Astrocyte (in vitro differentiated cells and primary cell): ENCODE data around the gene ADAMTSL5. TPM values are rescaled to one million over a fixed set of nuclear protein-coding genes. Genes with fewer than 3 reads are reported as not detected.

Experiments used
- DNase-seq: peaks from one replicate; pipeline ENCODE4 v3.0.0-alpha.2; 2010; ENCODE audit warnings: low read depth
- FAIRE-seq: peaks from 2 replicates; lab custom pipeline; 2011; peaks lifted over from hg19 to GRCh38; lab: Jason Lieb, UNC
- H2AFZ ChIP-seq: 2 replicates; pipeline ENCODE4 v1.6.0; 2012; ENCODE audit warnings: low read depth, low read length, inconsistent platforms
- H3K27ac ChIP-seq: 2 replicates; pipeline ENCODE4 v1.5.1; 2011; ENCODE audit warnings: low read depth, low read length, inconsistent platforms
- H3K27me3 ChIP-seq: 2 replicates; pipeline ENCODE4 v1.6.0; 2011; ENCODE audit warnings: low read length, inconsistent platforms; ENCODE audit not compliant: insufficient read depth
- H3K36me3 ChIP-seq: 2 replicates; pipeline ENCODE4 v1.5.1; 2011; ENCODE audit warnings: low read length, inconsistent platforms; ENCODE audit not compliant: insufficient read depth
- H3K4me1 ChIP-seq: 2 replicates; pipeline ENCODE4 v1.5.1; 2011; ENCODE audit warnings: low read length, inconsistent platforms; ENCODE audit not compliant: insufficient read depth
- H3K4me2 ChIP-seq: 2 replicates; pipeline ENCODE4 v1.6.0; 2012; ENCODE audit warnings: low read length, inconsistent platforms
- H3K4me3 ChIP-seq: 2 replicates; pipeline ENCODE4 v1.5.1; 2011; ENCODE audit warnings: low read depth, mild to moderate bottlenecking, low read length, inconsistent platforms; ENCODE audit not compliant: insufficient read depth
- H3K79me2 ChIP-seq: 2 replicates; pipeline ENCODE4 v1.6.0; 2012; ENCODE audit warnings: mild to moderate bottlenecking, low read length, inconsistent platforms; ENCODE audit not compliant: insufficient read depth
- H3K9ac ChIP-seq: 2 replicates; pipeline ENCODE4 v1.6.0; 2012; ENCODE audit warnings: mild to moderate bottlenecking, low read length, inconsistent platforms
- H3K9me3 ChIP-seq: 2 replicates; pipeline ENCODE4 v1.5.1; 2012; ENCODE audit warnings: low read depth, mild to moderate bottlenecking, low read length, inconsistent platforms; ENCODE audit not compliant: insufficient read depth
- H4K20me1 ChIP-seq: 2 replicates; pipeline ENCODE4 v1.6.0; 2012; ENCODE audit warnings: low read length, inconsistent platforms; ENCODE audit not compliant: insufficient read depth
- H3K27ac Mint-ChIP-seq: one replicate; pipeline ENCODE4 v1.8.0; 2021; ENCODE audit warnings: mild to moderate bottlenecking, mixed read lengths; ENCODE audit not compliant: unreplicated experiment
- H3K27me3 Mint-ChIP-seq: one replicate; pipeline ENCODE4 v1.8.0; 2021; ENCODE audit warnings: low read depth, mixed read lengths; ENCODE audit not compliant: unreplicated experiment
- H3K36me3 Mint-ChIP-seq: one replicate; pipeline ENCODE4 v1.8.0; 2021; ENCODE audit warnings: low read depth, mixed read lengths; ENCODE audit not compliant: unreplicated experiment
- H3K4me1 Mint-ChIP-seq: one replicate; pipeline ENCODE4 v1.8.0; 2021; ENCODE audit warnings: low read depth, mixed read lengths; ENCODE audit not compliant: unreplicated experiment
- H3K4me3 Mint-ChIP-seq: one replicate; pipeline ENCODE4 v1.8.0; 2021; ENCODE audit warnings: mild to moderate bottlenecking, moderate library complexity, mixed read lengths; ENCODE audit not compliant: unreplicated experiment
- H3K9me3 Mint-ChIP-seq: one replicate; pipeline ENCODE4 v1.8.0; 2021; ENCODE audit warnings: mild to moderate bottlenecking, mixed read lengths; ENCODE audit not compliant: unreplicated experiment
- EZH2 ChIP-seq: IDR thresholded peaks from 2 replicates; pipeline ENCODE4 v1.6.1; 2012; ENCODE audit warnings: mild to moderate bottlenecking, low read length, inconsistent platforms; ENCODE audit not compliant: insufficient read depth
- total RNA-seq: library from RNA; stranded (reverse); gene quantifications from 2 replicates; pipeline ENCODE4 v1.2.1, GENCODE V29; 2021
- TF ChIP-seq, protein P1 (sequence below): IDR thresholded peaks from 2 replicates; pipeline ENCODE4 v1.5.1; 2011; ENCODE audit warnings: low read depth, mild to moderate bottlenecking, inconsistent platforms, low read length, moderate library complexity; ENCODE audit not compliant: insufficient read depth

ADAMTSL5 gene
- total RNA-seq, 1 donor from 2014 or later, result 5.5 TPM

DNA sequence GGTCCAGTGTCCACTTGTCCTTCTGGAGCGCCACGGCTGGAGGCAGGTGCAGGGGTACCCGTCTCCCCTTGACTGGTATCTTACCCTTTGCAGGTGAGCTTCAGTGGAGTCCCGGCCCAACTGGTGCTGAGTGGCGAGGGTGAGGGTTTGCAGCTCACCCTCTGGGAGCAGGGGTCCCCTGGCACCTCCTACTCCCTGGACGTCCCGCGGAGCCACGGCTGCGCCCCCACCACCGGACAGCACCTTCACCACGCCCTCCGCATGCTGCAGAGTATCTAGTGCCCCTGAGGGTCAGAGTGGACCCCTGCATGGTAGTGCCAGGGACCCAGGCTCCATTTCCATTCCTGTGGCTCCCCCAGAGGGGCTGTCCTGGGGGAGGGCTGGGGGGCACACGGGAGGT is 22.2 kb upstream of the ADAMTSL5 start:
- TF ChIP-seq EZH2, result no peak
- TF ChIP-seq, protein P1, sequence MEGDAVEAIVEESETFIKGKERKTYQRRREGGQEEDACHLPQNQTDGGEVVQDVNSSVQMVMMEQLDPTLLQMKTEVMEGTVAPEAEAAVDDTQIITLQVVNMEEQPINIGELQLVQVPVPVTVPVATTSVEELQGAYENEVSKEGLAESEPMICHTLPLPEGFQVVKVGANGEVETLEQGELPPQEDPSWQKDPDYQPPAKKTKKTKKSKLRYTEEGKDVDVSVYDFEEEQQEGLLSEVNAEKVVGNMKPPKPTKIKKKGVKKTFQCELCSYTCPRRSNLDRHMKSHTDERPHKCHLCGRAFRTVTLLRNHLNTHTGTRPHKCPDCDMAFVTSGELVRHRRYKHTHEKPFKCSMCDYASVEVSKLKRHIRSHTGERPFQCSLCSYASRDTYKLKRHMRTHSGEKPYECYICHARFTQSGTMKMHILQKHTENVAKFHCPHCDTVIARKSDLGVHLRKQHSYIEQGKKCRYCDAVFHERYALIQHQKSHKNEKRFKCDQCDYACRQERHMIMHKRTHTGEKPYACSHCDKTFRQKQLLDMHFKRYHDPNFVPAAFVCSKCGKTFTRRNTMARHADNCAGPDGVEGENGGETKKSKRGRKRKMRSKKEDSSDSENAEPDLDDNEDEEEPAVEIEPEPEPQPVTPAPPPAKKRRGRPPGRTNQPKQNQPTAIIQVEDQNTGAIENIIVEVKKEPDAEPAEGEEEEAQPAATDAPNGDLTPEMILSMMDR, result no peak
- Histone ChIP-seq H3K4me1 (no peaks in the 10 kb centered on the region), H3K4me3 (no peak overlapping the region), H3K9me3 (peaks cover 2% of the 10 kb centered on the region), H3K9ac (no peak overlapping the region), H4K20me1 (no peaks in the 10 kb centered on the region), H3K4me2 (no peak overlapping the region), H3K27ac (no peak overlapping the region), H2AFZ (no peak overlapping the region), H3K79me2 (no peaks in the 10 kb centered on the region), H3K27me3 (no peaks in the 10 kb centered on the region), H3K36me3 (no peaks in the 10 kb centered on the region)
- no peak overlapping the region for H3K27ac Mint-ChIP-seq
- H3K4me3 Mint-ChIP-seq, result no peak overlapping the region
- DNase-seq (no peak), FAIRE-seq (no peak)
- peaks cover 12% of the 10 kb centered on the region for H3K27me3 Mint-ChIP-seq
- H3K4me1 Mint-ChIP-seq, result no peaks in the 10 kb centered on the region
- H3K36me3 Mint-ChIP-seq, result peaks cover 1% of the 10 kb centered on the region
- no peaks in the 10 kb centered on the region for H3K9me3 Mint-ChIP-seq

DNA sequence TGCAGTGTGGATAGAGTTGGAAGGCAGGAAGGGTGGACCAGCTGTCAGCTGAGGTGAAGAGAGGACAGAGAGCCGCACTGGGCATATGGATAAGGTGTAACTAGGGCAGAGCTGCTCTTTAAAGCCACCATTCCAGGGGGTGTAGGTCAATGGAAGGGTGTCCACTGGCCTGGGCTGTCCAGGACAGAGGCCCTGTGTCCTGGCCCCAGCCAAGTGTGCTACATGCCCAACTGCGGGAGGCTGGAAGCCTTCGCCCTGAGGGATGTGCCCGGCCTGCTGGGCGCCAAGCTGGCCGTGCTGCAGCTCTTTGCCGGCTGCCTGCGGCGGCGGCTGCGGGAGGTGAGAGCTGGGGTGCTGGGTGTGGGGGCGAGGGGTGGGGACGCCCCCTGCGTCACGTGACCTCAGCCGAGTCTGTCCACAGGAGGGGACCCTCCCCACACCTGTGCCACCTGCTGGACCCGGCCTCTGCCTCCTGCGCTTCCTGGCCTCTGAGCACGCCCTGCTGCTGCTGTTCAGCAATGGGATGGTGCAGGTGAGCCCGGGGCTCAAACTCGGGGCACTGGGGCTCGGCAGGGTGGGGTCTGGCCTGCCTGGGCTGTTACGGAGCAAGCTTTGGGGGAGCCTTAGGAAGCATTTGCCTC is 20.8 kb upstream of the ADAMTSL5 start:
- Histone ChIP-seq H3K27ac (no peak overlapping the region), H2AFZ (no peak overlapping the region), H3K79me2 (no peaks in the 10 kb centered on the region), H3K4me1 (no peaks in the 10 kb centered on the region), H3K36me3 (no peaks in the 10 kb centered on the region), H3K4me3 (no peak overlapping the region), H3K9ac (no peak overlapping the region), H3K27me3 (no peaks in the 10 kb centered on the region), H3K4me2 (no peak overlapping the region), H3K9me3 (peaks cover 2% of the 10 kb centered on the region), H4K20me1 (no peaks in the 10 kb centered on the region)
- DNase-seq (no peak), FAIRE-seq (no peak)
- Mint-ChIP-seq H3K4me1 (no peaks in the 10 kb centered on the region), H3K27ac (no peak overlapping the region), H3K36me3 (peaks cover 3% of the 10 kb centered on the region), H3K4me3 (peak overlapping the region; percentile 27), H3K27me3 (peaks cover 14% of the 10 kb centered on the region), H3K9me3 (no peaks in the 10 kb centered on the region)
- TF ChIP-seq, protein P1, result no peak

DNA sequence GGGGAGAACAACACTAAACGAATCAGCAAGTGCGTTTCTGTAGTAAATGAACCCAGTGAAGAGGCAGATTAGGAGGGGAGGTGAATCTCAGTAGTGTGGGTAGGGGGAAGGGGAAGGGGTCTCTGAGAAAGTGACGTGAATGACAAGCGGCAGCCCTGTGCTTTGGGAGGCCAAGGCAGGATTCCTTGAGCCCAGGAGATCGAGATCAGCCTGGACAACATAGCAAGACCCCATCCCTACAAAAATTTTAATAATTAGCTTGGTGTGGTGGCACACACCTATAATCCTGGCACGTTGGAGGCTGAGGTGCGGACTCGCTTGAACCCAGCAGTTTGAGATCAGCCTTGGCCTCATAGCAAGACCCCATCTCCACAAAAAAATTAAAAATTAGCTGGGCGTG is 19.2 kb upstream of the ADAMTSL5 start:
- Histone ChIP-seq H3K27ac (no peak overlapping the region), H3K79me2 (no peaks in the 10 kb centered on the region), H2AFZ (no peak overlapping the region), H3K36me3 (no peaks in the 10 kb centered on the region), H3K9me3 (peaks cover 2% of the 10 kb centered on the region), H3K27me3 (no peaks in the 10 kb centered on the region), H3K9ac (no peak overlapping the region), H3K4me1 (no peaks in the 10 kb centered on the region), H4K20me1 (no peaks in the 10 kb centered on the region), H3K4me3 (no peak overlapping the region), H3K4me2 (no peak overlapping the region)
- Mint-ChIP-seq H3K27ac (no peak overlapping the region), H3K36me3 (peaks cover 3% of the 10 kb centered on the region), H3K27me3 (peaks cover 17% of the 10 kb centered on the region), H3K4me1 (no peaks in the 10 kb centered on the region), H3K9me3 (no peaks in the 10 kb centered on the region), H3K4me3 (no peak overlapping the region)
- DNase-seq, result no peak
- FAIRE-seq, result no peak
- TF ChIP-seq, protein P1, result no peak
- no peak for TF ChIP-seq EZH2
